Prostate gland (tissue), 2 donors: ENCODE measurements around the gene CLDN19. TPM values are rescaled to one million over a fixed set of nuclear protein-coding genes. Genes with fewer than 3 reads are reported as not detected.
A peak's percentile ranks its signal among the peaks of the same experiment; 100 is the strongest.

Source experiments
- DNase-seq: peaks from one replicate; pipeline ENCODE4 v3.0.0-alpha.2; 2019; ENCODE audit warnings: low spot score
- H3K27ac ChIP-seq, 2 donors: fragments of 200-600 bp; sonication (generic); 2 replicates each; pipeline ENCODE4 v1.5.1; 2017 to 2019
- H3K27me3 ChIP-seq: fragments of 200-600 bp; sonication (generic); replicated peaks from 2 replicates; pipeline ENCODE4 v1.5.1; 2019; ENCODE audit not compliant: insufficient read depth
- H3K36me3 ChIP-seq, 2 donors: fragments of 200-600 bp; sonication (generic); 1 replicate in 1 of 2; 2 replicates in 1 of 2; pipeline versions ENCODE4 v1.5.1 to v1.8.1; 2017 to 2019
- H3K4me1 ChIP-seq: fragments of 200-600 bp; sonication (generic); replicated peaks from 2 replicates; pipeline ENCODE4 v1.5.1; 2019
- H3K4me3 ChIP-seq, 2 donors: fragments of 200-600 bp; sonication (generic); 2 replicates each; pipeline ENCODE4 v1.5.1; 2017 to 2019
- H3K9me3 ChIP-seq: fragments of 200-600 bp; sonication (generic); 2 replicates; pipeline ENCODE4 v1.5.1; 2017
- CTCF ChIP-seq, 4 experiments: fragments of 200-600 bp in 2 of 4; fragments of 450-650 bp in 2 of 4; sonication (generic) in 2 of 4; IDR thresholded peaks; 1 replicate in 3 of 4; 2 replicates in 1 of 4; pipeline ENCODE4 v1.5.1; 2016 to 2019; ENCODE audit warnings: antibody characterized with exemption in 4 of 4, mild to moderate bottlenecking in 2 of 4, moderate library complexity in 2 of 4
- POLR2A ChIP-seq: fragments of 450-650 bp; IDR thresholded peaks from one replicate; pipeline ENCODE4 v1.6.1; 2016; ENCODE audit warnings: antibody characterized with exemption, mild to moderate bottlenecking
- POLR2AphosphoS5 ChIP-seq: sonication (generic); formaldehyde crosslinking; IDR thresholded peaks from one replicate; pipeline ENCODE4 v1.6.1; 2017; ENCODE audit warnings: antibody characterized with exemption
- WGBS: methylation state at CpG from one replicate; pipeline ENCODE4 v1.1.5; 2018; 5-methylcytosine and 5-hydroxymethylcytosine counted together
- intact Hi-C: fragments of 100-400 bp; cut with DNase I; formaldehyde crosslinking; loops from one replicate; pipeline ENCODE4 v1.14.2; 2022
- total RNA-seq, 2 donors: library from RNA; depleted of rRNA; stranded (reverse); fragments of >200 nt; gene quantifications; one replicate each; pipeline ENCODE4 v1.1.0, GENCODE V29; 2016

The CLDN19 gene
- total RNA-seq, 2 donors from 2014 or later = 1.1 to 1.5 TPM

DNA sequence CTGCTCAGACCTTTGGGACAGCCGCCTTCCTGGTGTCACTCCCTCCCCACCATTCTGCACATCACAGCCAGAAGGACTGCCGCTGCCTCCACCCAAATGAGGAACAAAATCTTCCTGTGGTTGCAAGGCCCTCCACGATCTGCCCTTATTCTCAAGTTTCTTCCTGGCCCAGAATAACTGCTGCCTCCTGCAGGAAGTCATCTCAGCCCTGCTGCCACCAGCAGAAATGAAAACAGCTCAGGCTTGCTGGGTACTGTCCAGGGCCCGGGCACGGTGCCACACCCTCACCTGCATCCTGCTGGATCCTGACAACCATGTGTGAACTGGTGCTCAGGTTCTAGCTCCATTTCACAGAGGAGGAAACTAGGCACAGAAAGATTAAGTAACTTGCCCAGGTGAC lies 2.8 kb downstream of the CLDN19 start:
- no peak overlapping the region for H3K4me3 ChIP-seq
- TF ChIP-seq CTCF (IDR thresholded peaks at IDR 0.05) = peak in 2 of 4 experiments; percentile 27 to 37
- TF ChIP-seq POLR2A = no peak
- peak; percentile 63 for TF ChIP-seq POLR2AphosphoS5
- H3K4me1 ChIP-seq = no peaks in the 10 kb centered on the region
- H3K27me3 ChIP-seq = no peaks in the 10 kb centered on the region
- H3K9me3 ChIP-seq = no peaks in the 10 kb centered on the region
- 30% methylated on average over 5 of the region's 5 CpGs for WGBS
- peak overlapping the region in 1 of 2 donors; percentile 1 for H3K27ac ChIP-seq
- no peaks in the 10 kb centered on the region for H3K36me3 ChIP-seq
- peak; percentile 85 for DNase-seq
- intact Hi-C loops = no loop called here

GRCh38 chr1:42736571-42737200 lies 3.4 kb downstream of the CLDN19 start:
- intact Hi-C loops = no loop called here
- Histone ChIP-seq H3K27ac (peak overlapping the region in 1 of 2 donors; percentile 1), H3K4me3 (no peak overlapping the region), H3K36me3 (no peaks in the 10 kb centered on the region), H3K9me3 (no peaks in the 10 kb centered on the region), H3K27me3 (no peaks in the 10 kb centered on the region), H3K4me1 (no peaks in the 10 kb centered on the region)
- 96% methylated on average over 8 of the region's 8 CpGs for WGBS
- TF ChIP-seq POLR2AphosphoS5 (no peak), CTCF (IDR thresholded peaks at IDR 0.05) (no peak)
- DNase-seq = no peak

GRCh38 chr1:42736152-42736551 lies 3.9 kb downstream of the CLDN19 start:
- no peak for TF ChIP-seq CTCF (IDR thresholded peaks at IDR 0.05)
- TF ChIP-seq POLR2AphosphoS5 = no peak
- TF ChIP-seq POLR2A = no peak
- Histone ChIP-seq H3K27ac (no peak overlapping the region), H3K4me1 (no peaks in the 10 kb centered on the region), H3K27me3 (no peaks in the 10 kb centered on the region), H3K4me3 (no peak overlapping the region), H3K9me3 (no peaks in the 10 kb centered on the region), H3K36me3 (no peaks in the 10 kb centered on the region)
- 67% methylated on average over 4 of the region's 4 CpGs for WGBS
- intact Hi-C loops = no loop called here
- no peak for DNase-seq

- intact Hi-C loops = no loop called here
- H3K4me3 ChIP-seq = no peak overlapping the region
- no peak for TF ChIP-seq POLR2A
- TF ChIP-seq CTCF (IDR thresholded peaks at IDR 0.05) = no peak
- TF ChIP-seq POLR2AphosphoS5 = no peak
- no peaks in the 10 kb centered on the region for H3K36me3 ChIP-seq
- no peak overlapping the region for H3K27ac ChIP-seq
- no peaks in the 10 kb centered on the region for H3K27me3 ChIP-seq
- WGBS = 35% methylated on average over 13 of the region's 14 CpGs
- no peak for DNase-seq
- H3K9me3 ChIP-seq = no peaks in the 10 kb centered on the region
- H3K4me1 ChIP-seq = no peaks in the 10 kb centered on the region
These were observed 4.4 kb downstream of the CLDN19 start for GRCh38 chr1:42735477-42736105.

DNA sequence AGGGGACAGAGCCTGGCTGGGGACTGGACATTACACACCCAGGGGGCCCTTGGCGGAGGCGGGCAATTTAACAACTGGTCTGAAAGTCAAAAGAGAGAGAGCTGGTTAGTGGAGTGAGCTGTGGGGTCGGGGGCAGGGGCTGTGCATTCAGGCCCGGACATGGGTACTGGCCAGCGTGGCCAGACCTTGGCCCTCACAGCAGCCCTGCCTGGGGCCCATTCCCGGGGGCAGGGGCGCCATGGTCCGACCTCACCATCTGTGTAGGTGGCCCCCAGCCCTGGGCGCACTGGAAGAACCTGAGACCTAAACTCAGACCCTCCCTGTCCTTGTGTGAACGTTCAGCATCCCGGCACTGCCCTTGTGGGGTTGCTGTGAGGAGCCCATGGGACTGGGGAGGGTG lies 5.0 kb downstream of the CLDN19 start:
- Histone ChIP-seq H3K27ac (no peak overlapping the region), H3K4me3 (no peak overlapping the region), H3K4me1 (no peaks in the 10 kb centered on the region), H3K27me3 (no peaks in the 10 kb centered on the region), H3K36me3 (no peaks in the 10 kb centered on the region), H3K9me3 (no peaks in the 10 kb centered on the region)
- TF ChIP-seq POLR2A (no peak), CTCF (IDR thresholded peaks at IDR 0.05) (no peak), POLR2AphosphoS5 (no peak)
- intact Hi-C loops = no loop called here
- WGBS = 77% methylated on average over 11 of the region's 11 CpGs
- DNase-seq = no peak
